Measurements from ENCODE around the gene ARL14EP.

DNA sequence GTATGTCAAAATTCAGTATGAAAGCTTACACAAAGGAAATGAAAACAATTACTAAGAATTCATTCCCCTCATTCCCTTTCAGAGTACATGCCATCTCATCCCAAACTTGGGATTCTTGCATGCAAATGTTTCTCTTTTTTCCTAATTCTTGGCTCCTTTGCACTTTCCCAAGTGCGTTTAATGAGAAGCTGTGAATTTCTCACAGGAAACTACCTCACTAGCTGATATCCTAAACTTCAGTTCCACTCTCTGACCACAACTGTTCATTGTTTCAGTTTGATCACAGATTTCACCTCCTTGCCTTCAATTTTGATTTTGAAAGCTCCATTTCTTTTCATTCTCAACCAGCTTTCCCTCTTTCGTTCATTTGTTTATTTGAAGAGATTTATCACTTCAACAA is 5.9 kb upstream of the ARL14EP start:
- TF ChIP-seq FOXP2 (optimal IDR thresholded peaks at IDR 0.05; ENCODE audit: control extremely low read depth, extremely low read length, insufficient read depth), result no peak
- no peak for TF ChIP-seq EZH2 (IDR thresholded peaks at IDR 0.05)
- TF ChIP-seq POLR2AphosphoS5 (IDR thresholded peaks at IDR 0.05; ENCODE audit: borderline replicate concordance, low read depth, low read length), result no peak

All from SK-N-MC (cell line).